ENCODE measurements around the gene CCDC91. TPM values are rescaled to one million over a fixed set of nuclear protein-coding genes. Genes with fewer than 3 reads are reported as not detected.
"Not testable (repeated sequence)": the region's sequence is repeated elsewhere in the genome, so short reads cannot be mapped to it uniquely, and the experiment has no call there.

The CCDC91 gene
- total RNA-seq, 2 experiments from 2014 or later, result 52.9 to 55.3 TPM

DNA sequence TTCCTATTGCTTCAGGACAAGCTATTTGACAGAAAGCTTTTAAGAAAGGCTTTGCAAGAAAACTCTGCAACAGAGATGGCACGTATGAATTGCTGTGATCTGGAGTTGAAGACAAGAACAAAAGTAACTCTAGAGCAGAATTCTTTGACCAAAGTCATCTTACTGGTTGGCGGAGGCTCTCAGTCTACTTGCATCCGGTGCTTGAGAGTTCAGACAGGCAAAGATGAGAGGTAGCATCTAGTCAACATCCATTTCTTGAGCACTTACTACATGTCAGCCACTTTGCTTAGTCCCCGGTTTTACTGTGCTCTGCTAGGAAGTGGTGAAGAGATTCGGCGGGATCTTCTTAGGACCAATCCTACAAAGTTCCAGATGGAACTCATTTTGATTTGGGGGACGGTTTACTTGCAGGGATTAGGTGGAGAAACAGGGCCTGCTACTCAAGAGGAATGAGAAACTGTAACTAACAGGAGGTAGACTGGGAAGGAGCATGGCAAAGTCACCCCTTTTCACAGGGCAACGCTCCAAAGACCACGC is 404 bp upstream of the CCDC91 start:
- H3K27ac Mint-ChIP-seq, result peak overlapping the region; percentile 99
- H3K9me3 Mint-ChIP-seq, result peaks cover 7% of the 10 kb centered on the region
- peak overlapping the region; percentile 98 to 99 for H3K27ac ChIP-seq (ENCODE audit: low read depth in 1 of 2, low read length in 2 of 2)
- TF ChIP-seq, protein P1, sequence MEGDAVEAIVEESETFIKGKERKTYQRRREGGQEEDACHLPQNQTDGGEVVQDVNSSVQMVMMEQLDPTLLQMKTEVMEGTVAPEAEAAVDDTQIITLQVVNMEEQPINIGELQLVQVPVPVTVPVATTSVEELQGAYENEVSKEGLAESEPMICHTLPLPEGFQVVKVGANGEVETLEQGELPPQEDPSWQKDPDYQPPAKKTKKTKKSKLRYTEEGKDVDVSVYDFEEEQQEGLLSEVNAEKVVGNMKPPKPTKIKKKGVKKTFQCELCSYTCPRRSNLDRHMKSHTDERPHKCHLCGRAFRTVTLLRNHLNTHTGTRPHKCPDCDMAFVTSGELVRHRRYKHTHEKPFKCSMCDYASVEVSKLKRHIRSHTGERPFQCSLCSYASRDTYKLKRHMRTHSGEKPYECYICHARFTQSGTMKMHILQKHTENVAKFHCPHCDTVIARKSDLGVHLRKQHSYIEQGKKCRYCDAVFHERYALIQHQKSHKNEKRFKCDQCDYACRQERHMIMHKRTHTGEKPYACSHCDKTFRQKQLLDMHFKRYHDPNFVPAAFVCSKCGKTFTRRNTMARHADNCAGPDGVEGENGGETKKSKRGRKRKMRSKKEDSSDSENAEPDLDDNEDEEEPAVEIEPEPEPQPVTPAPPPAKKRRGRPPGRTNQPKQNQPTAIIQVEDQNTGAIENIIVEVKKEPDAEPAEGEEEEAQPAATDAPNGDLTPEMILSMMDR (IDR thresholded peaks at IDR 0.05), result no peak
- H3K4me3 Mint-ChIP-seq, result peak overlapping the region; percentile 97
- H3K4me1 ChIP-seq (ENCODE audit: insufficient read depth, low read length), result peaks cover 21% of the 10 kb centered on the region
- intact Hi-C loops (cut with DNase I, micrococcal nuclease), result loop anchor here (2.0 to 10.0 kb wide), 9 partner anchors 17 to 1185 kb away; partner anchors contain the start of genes MED21 (in 1 of the 2), MRPS35 (in 1 of the 2), STK38L (in 1 of the 2) and TM7SF3 (in 1 of the 2)
- DNase-seq, result peak in 9 of 14 experiments; percentile 0 to 55 (median 11)
- H3K9me3 ChIP-seq (ENCODE audit: control insufficient read depth in 1 of 2, insufficient read depth in 1 of 2, low read length in 2 of 2), result peaks cover 0 to 5% of the 10 kb centered on the region in 2 experiments
- peak overlapping the region; percentile 76 for H3K4me3 ChIP-seq (ENCODE audit: low read length)
- no peaks in the 10 kb centered on the region for H3K27me3 Mint-ChIP-seq
- H3K27me3 ChIP-seq (ENCODE audit: control insufficient read depth in 1 of 2, insufficient read depth in 2 of 2, low read length in 2 of 2), result no peaks in the 10 kb centered on the region
- peaks cover 7% of the 10 kb centered on the region for H3K36me3 ChIP-seq (ENCODE audit: insufficient read depth, low read length)
- peaks cover 60% of the 10 kb centered on the region for H3K4me1 Mint-ChIP-seq (ENCODE audit: low read depth)
- POLR2A ChIA-PET, result interaction anchor here (0.6 to 3.2 kb wide), 16 partner anchors 10 to 1357 kb away, joined by 3 to 23 read pairs (median 5); partner anchors contain the start of genes ITPR2, KLHL42 and MANSC4
- no peak for ATAC-seq (ENCODE audit: poor library complexity)
- peaks cover 43% of the 10 kb centered on the region for H3K36me3 Mint-ChIP-seq (ENCODE audit: low read depth)
- CTCF ChIA-PET, result interaction anchor here (0.6 kb wide), 1 partner anchor 89 kb away, joined by 3 read pairs; no protein-coding TSS in a partner anchor

DNA sequence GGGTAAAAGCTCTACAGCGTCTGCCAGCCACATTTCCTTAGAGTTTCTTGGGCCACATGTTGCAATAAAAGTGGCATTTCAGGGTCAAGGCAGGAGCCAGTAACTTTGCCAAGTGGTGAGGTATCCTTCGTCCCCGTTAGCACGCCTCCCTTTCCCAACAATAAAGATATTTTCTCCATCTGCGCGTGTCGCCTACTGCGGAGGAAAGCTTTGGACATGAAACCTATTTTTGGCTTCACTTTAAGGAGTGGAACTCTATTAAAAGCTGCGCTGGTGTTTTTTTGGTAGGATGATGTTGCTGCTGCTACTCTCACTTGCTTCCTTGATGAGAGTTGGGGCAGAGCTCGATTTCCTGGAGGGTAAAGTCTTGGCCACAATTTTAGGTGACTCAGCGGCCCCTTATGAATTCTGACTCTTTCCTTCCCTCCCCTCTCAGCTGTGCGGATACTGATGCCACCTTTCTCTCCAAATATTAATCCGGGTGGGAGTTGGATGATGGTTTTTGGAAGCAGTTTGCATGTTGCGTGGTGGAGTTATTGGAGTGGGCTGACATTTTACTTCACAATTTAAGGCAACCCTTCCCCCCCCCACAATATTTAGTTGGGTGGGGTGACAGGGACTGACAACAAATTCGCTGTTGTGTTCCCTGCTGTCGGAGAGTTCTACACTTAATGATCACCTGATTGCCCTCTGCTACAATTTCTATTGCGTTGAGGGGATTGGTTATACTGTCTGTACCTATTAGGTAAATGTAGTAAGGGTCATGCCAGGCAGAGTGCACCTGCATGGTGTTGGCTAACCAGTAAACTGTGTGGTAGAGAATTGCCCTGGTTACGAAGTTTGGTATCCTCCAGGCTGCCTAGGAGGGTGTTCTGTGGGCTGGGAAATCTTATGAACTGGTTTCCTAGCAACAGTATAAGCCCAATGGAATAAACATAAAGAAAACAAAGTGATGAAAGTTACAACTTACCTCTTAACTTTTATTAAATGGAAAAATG is 1.1 kb downstream of the CCDC91 start:
- peaks cover 7% of the 10 kb centered on the region for H3K9me3 Mint-ChIP-seq
- H3K27me3 ChIP-seq (ENCODE audit: control insufficient read depth in 1 of 2, insufficient read depth in 2 of 2, low read length in 2 of 2), result no peaks in the 10 kb centered on the region
- peak overlapping the region; percentile 98 to 99 for H3K27ac ChIP-seq (ENCODE audit: low read depth in 1 of 2, low read length in 2 of 2)
- H3K36me3 ChIP-seq (ENCODE audit: insufficient read depth, low read length), result peaks cover 7% of the 10 kb centered on the region
- H3K4me3 ChIP-seq (ENCODE audit: low read length), result peak overlapping the region; percentile 76
- intact Hi-C loops (cut with DNase I, micrococcal nuclease), result loop anchor here (2.0 to 10.0 kb wide), 8 partner anchors 41 to 1183 kb away; partner anchors contain the start of genes MED21 (in 1 of the 2), MRPS35 (in 1 of the 2), STK38L (in 1 of the 2) and TM7SF3 (in 1 of the 2)
- peak overlapping the region; percentile 97 for H3K4me3 Mint-ChIP-seq
- ChIA-PET CTCF (interaction anchor here (1.0 to 1.4 kb wide), 2 partner anchors 31 to 33 kb away, joined by 3 to 6 read pairs; no protein-coding TSS in a partner anchor), POLR2A (interaction anchor here (0.5 to 3.2 kb wide), 24 partner anchors 11 to 1358 kb away, joined by 3 to 31 read pairs (median 4); partner anchors contain the start of genes ITPR2, KLHL42 and MANSC4)
- peak; percentile 16 for ATAC-seq (ENCODE audit: poor library complexity)
- DNase-seq, result peak; percentile 8 to 83 (median 32)
- TF ChIP-seq, protein P1 (IDR thresholded peaks at IDR 0.05), result no peak
- H3K27ac Mint-ChIP-seq, result peak overlapping the region; percentile 99
- peaks cover 0 to 7% of the 10 kb centered on the region in 2 experiments for H3K9me3 ChIP-seq (ENCODE audit: control insufficient read depth in 1 of 2, insufficient read depth in 1 of 2, low read length in 2 of 2)
- H3K27me3 Mint-ChIP-seq, result no peaks in the 10 kb centered on the region
- peaks cover 49% of the 10 kb centered on the region for H3K36me3 Mint-ChIP-seq (ENCODE audit: low read depth)
- H3K4me1 ChIP-seq (ENCODE audit: insufficient read depth, low read length), result peaks cover 21% of the 10 kb centered on the region
- peaks cover 71% of the 10 kb centered on the region for H3K4me1 Mint-ChIP-seq (ENCODE audit: low read depth)

DNA sequence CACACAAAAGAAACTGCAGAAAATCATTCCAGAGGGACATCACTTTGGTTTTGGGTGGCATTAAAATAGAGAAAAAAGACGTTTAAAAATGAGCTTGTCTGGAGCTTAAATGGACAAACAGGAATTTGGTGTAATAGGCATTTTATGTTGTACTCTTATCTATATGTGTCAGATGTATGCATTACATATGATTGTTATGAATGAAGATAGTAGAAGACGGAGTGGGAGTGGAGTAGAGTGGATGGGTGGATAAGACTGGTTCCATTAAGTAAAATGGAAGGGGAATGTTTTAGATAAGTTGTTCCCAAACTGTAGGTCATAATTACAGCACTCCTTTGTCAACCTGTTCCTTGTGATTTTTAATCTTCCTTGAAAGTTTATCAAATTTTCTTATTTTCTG is 1.9 kb downstream of the CCDC91 start:
- no peak overlapping the region for H3K27ac ChIP-seq (ENCODE audit: low read depth in 1 of 2, low read length in 2 of 2)
- POLR2A ChIA-PET, result interaction anchor here (0.6 to 3.2 kb wide), 4 partner anchors 30 to 61 kb away, joined by 3 to 31 read pairs (median 12); no protein-coding TSS in a partner anchor
- no peak for DNase-seq
- Mint-ChIP-seq H3K4me3 (peak overlapping the region; percentile 97), H3K27me3 (no peaks in the 10 kb centered on the region), H3K36me3 (ENCODE audit: low read depth) (peaks cover 49% of the 10 kb centered on the region), H3K4me1 (ENCODE audit: low read depth) (peaks cover 76% of the 10 kb centered on the region), H3K9me3 (peaks cover 7% of the 10 kb centered on the region), H3K27ac (peak overlapping the region; percentile 99)
- CTCF ChIA-PET, result interaction anchor here (1.4 kb wide), 1 partner anchor 30 kb away, joined by 6 read pairs; no protein-coding TSS in a partner anchor
- no peak for ATAC-seq (ENCODE audit: poor library complexity)
- peaks cover 21% of the 10 kb centered on the region for H3K4me1 ChIP-seq (ENCODE audit: insufficient read depth, low read length)
- intact Hi-C loops (cut with DNase I, micrococcal nuclease), result loop anchor here (5.0 to 10.0 kb wide), 7 partner anchors 40 to 1183 kb away; partner anchors contain the start of genes MED21 (in 1 of the 2), MRPS35 (in 1 of the 2) and STK38L (in 1 of the 2)
- TF ChIP-seq, protein P1 (IDR thresholded peaks at IDR 0.05), result no peak
- H3K4me3 ChIP-seq (ENCODE audit: low read length), result no peak overlapping the region
- no peaks in the 10 kb centered on the region for H3K27me3 ChIP-seq (ENCODE audit: control insufficient read depth in 1 of 2, insufficient read depth in 2 of 2, low read length in 2 of 2)
- H3K9me3 ChIP-seq (ENCODE audit: control insufficient read depth in 1 of 2, insufficient read depth in 1 of 2, low read length in 2 of 2), result peaks cover 0 to 7% of the 10 kb centered on the region in 2 experiments
- peaks cover 7% of the 10 kb centered on the region for H3K36me3 ChIP-seq (ENCODE audit: insufficient read depth, low read length)

DNA sequence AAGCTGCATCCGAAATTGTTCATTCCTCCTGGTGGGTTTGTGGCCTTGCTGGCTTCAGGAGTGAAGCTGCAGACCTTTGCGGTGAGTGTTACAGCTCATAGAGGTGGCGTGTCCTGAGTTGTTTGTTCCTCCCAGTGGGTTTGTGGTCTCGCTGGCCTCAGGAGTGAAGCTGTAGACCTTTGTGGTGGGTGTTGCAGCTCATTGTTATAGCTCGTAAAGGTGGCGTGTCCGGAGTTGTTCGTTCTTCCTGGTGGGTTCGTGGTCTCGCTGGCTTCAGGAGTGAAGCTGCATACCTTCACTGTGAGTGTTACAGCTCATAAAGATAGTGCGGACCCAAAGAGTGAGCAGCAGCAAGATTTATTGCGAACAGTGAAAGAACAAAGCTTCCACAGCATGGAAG is 4.4 kb downstream of the CCDC91 start:
- peaks cover 19% of the 10 kb centered on the region for H3K4me1 ChIP-seq (ENCODE audit: insufficient read depth, low read length)
- POLR2A ChIA-PET, result interaction anchor here (0.7 kb wide), 1 partner anchor 23 kb away, joined by 4 read pairs; no protein-coding TSS in a partner anchor
- H3K36me3 ChIP-seq (ENCODE audit: insufficient read depth, low read length); H3K9me3 ChIP-seq (ENCODE audit: control insufficient read depth in 1 of 2, insufficient read depth in 1 of 2, low read length in 2 of 2); ATAC-seq (ENCODE audit: poor library complexity); DNase-seq; H3K27ac Mint-ChIP-seq; CTCF ChIA-PET; H3K27me3 ChIP-seq (ENCODE audit: control insufficient read depth in 1 of 2, insufficient read depth in 2 of 2, low read length in 2 of 2); H3K27ac ChIP-seq (ENCODE audit: low read depth in 1 of 2, low read length in 2 of 2); H3K4me3 ChIP-seq (ENCODE audit: low read length); H3K9me3 Mint-ChIP-seq; H3K27me3 Mint-ChIP-seq; H3K4me3 Mint-ChIP-seq: not testable (repeated sequence)
- H3K4me1 Mint-ChIP-seq (ENCODE audit: low read depth), result peaks cover 62% of the 10 kb centered on the region
- peaks cover 51% of the 10 kb centered on the region for H3K36me3 Mint-ChIP-seq (ENCODE audit: low read depth)
- intact Hi-C loops (cut with DNase I, micrococcal nuclease), result loop anchor here (5.0 to 10.0 kb wide), 7 partner anchors 38 to 1180 kb away; partner anchors contain the start of genes MED21 (in 1 of the 2), MRPS35 (in 1 of the 2) and STK38L (in 1 of the 2)
